Prostate gland (tissue), 2 donors: ENCODE measurements around the gene CDIPT. TPM values are rescaled to one million over a fixed set of nuclear protein-coding genes. Genes with fewer than 3 reads are reported as not detected.

Experiments
- DNase-seq: peaks from one replicate; pipeline ENCODE4 v3.0.0-alpha.2; 2019; ENCODE audit warnings: low spot score
- H3K27ac ChIP-seq, 2 donors: fragments of 200-600 bp; sonication (generic); 2 replicates each; pipeline ENCODE4 v1.5.1; 2017 to 2019
- H3K27me3 ChIP-seq: fragments of 200-600 bp; sonication (generic); replicated peaks from 2 replicates; pipeline ENCODE4 v1.5.1; 2019; ENCODE audit not compliant: insufficient read depth
- H3K36me3 ChIP-seq, 2 donors: fragments of 200-600 bp; sonication (generic); 1 replicate in 1 of 2; 2 replicates in 1 of 2; pipeline versions ENCODE4 v1.5.1 to v1.8.1; 2017 to 2019
- H3K4me1 ChIP-seq: fragments of 200-600 bp; sonication (generic); replicated peaks from 2 replicates; pipeline ENCODE4 v1.5.1; 2019
- H3K4me3 ChIP-seq, 2 donors: fragments of 200-600 bp; sonication (generic); 2 replicates each; pipeline ENCODE4 v1.5.1; 2017 to 2019
- H3K9me3 ChIP-seq: fragments of 200-600 bp; sonication (generic); 2 replicates; pipeline ENCODE4 v1.5.1; 2017
- CTCF ChIP-seq, 4 experiments: fragments of 200-600 bp in 2 of 4; fragments of 450-650 bp in 2 of 4; sonication (generic) in 2 of 4; IDR thresholded peaks; 1 replicate in 3 of 4; 2 replicates in 1 of 4; pipeline ENCODE4 v1.5.1; 2016 to 2019; ENCODE audit warnings: antibody characterized with exemption in 4 of 4, mild to moderate bottlenecking in 2 of 4, moderate library complexity in 2 of 4
- POLR2A ChIP-seq: fragments of 450-650 bp; IDR thresholded peaks from one replicate; pipeline ENCODE4 v1.6.1; 2016; ENCODE audit warnings: antibody characterized with exemption, mild to moderate bottlenecking
- POLR2AphosphoS5 ChIP-seq: sonication (generic); formaldehyde crosslinking; IDR thresholded peaks from one replicate; pipeline ENCODE4 v1.6.1; 2017; ENCODE audit warnings: antibody characterized with exemption
- WGBS: methylation state at CpG from one replicate; pipeline ENCODE4 v1.1.5; 2018; 5-methylcytosine and 5-hydroxymethylcytosine counted together
- intact Hi-C: fragments of 100-400 bp; cut with DNase I; formaldehyde crosslinking; loops from one replicate; pipeline ENCODE4 v1.14.2; 2022
- total RNA-seq, 2 donors: library from RNA; depleted of rRNA; stranded (reverse); fragments of >200 nt; gene quantifications; one replicate each; pipeline ENCODE4 v1.1.0, GENCODE V29; 2016

CDIPT gene
- total RNA-seq, 2 donors from 2014 or later: 121 to 132 TPM

GRCh38 chr16:29857133-29857760 is 5.8 kb downstream of the CDIPT start:
- intact Hi-C loops: no loop called here
- WGBS: 66% methylated on average over 7 of the region's 7 CpGs
- Histone ChIP-seq H3K4me1 (peaks cover 10% of the 10 kb centered on the region), H3K9me3 (no peaks in the 10 kb centered on the region), H3K27ac (no peak overlapping the region), H3K27me3 (no peaks in the 10 kb centered on the region), H3K36me3 (no peaks in the 10 kb centered on the region), H3K4me3 (no peak overlapping the region)
- TF ChIP-seq POLR2AphosphoS5 (no peak), CTCF (IDR thresholded peaks at IDR 0.05) (no peak), POLR2A (no peak)
- no peak for DNase-seq

GRCh38 chr16:29854520-29855100 is 8.4 kb downstream of the CDIPT start:
- intact Hi-C loops: no loop called here

GRCh38 chr16:29852654-29853053 is 10.4 kb downstream of the CDIPT start:
- no peaks in the 10 kb centered on the region for H3K4me1 ChIP-seq
- peak; percentile 26 for TF ChIP-seq POLR2AphosphoS5
- TF ChIP-seq CTCF (IDR thresholded peaks at IDR 0.05): no peak
- TF ChIP-seq POLR2A: no peak
- no peak overlapping the region for H3K4me3 ChIP-seq
- DNase-seq: no peak
- H3K9me3 ChIP-seq: no peaks in the 10 kb centered on the region
- 55% methylated on average over 7 of the region's 7 CpGs for WGBS
- H3K27ac ChIP-seq: no peak overlapping the region
- intact Hi-C loops: no loop called here
- no peaks in the 10 kb centered on the region for H3K27me3 ChIP-seq
- no peaks in the 10 kb centered on the region for H3K36me3 ChIP-seq

More at GRCh38 chr16:29854520-29855100, 8.4 kb downstream of the CDIPT start:
- no peak for DNase-seq
- peaks cover 6% of the 10 kb centered on the region for H3K4me1 ChIP-seq
- no peaks in the 10 kb centered on the region for H3K9me3 ChIP-seq
- 92% methylated on average over 5 of the region's 5 CpGs for WGBS
- no peaks in the 10 kb centered on the region for H3K27me3 ChIP-seq
- H3K36me3 ChIP-seq: no peaks in the 10 kb centered on the region
- H3K4me3 ChIP-seq: no peak overlapping the region
- TF ChIP-seq POLR2AphosphoS5 (no peak), CTCF (IDR thresholded peaks at IDR 0.05) (no peak), POLR2A (no peak)
- H3K27ac ChIP-seq: no peak overlapping the region

- DNase-seq: no peak
- 93% methylated on average over 3 of the region's 3 CpGs for WGBS
- Histone ChIP-seq H3K4me1 (no peaks in the 10 kb centered on the region), H3K9me3 (no peaks in the 10 kb centered on the region), H3K4me3 (no peak overlapping the region), H3K27me3 (no peaks in the 10 kb centered on the region), H3K36me3 (peaks cover 0 to 8% of the 10 kb centered on the region in 2 donors), H3K27ac (no peak overlapping the region)
- intact Hi-C loops: no loop called here
- TF ChIP-seq CTCF (IDR thresholded peaks at IDR 0.05): no peak
- TF ChIP-seq POLR2A: no peak
- TF ChIP-seq POLR2AphosphoS5: no peak
These were observed 12.0 kb downstream of the CDIPT start for GRCh38 chr16:29850998-29851397.

- 28% methylated on average over 5 of the region's 5 CpGs for WGBS
- DNase-seq: no peak
- Histone ChIP-seq H3K36me3 (peaks cover 0 to 8% of the 10 kb centered on the region in 2 donors), H3K4me1 (no peaks in the 10 kb centered on the region), H3K9me3 (no peaks in the 10 kb centered on the region), H3K4me3 (no peak overlapping the region), H3K27ac (peak overlapping the region in 1 of 2 donors; percentile 14), H3K27me3 (no peaks in the 10 kb centered on the region)
- intact Hi-C loops: no loop called here
- TF ChIP-seq CTCF (IDR thresholded peaks at IDR 0.05) (no peak), POLR2AphosphoS5 (no peak), POLR2A (no peak)
These were observed 13.5 kb downstream of the CDIPT start for GRCh38 chr16:29849505-29849904.
